GM04504 (cell line): Measurements from ENCODE around the gene PRKN.
A peak's percentile ranks its signal among the peaks of the same experiment; 100 is the strongest.

Experiments used
- DNase-seq: peaks from one replicate; pipeline ENCODE4 v3.0.0-alpha.2; 2012; ENCODE audit warnings: low read depth

The PRKN gene

GRCh38 chr6:161654209-161654608, 1073.4 kb downstream of the PRKN start:
- no peak for DNase-seq

- no peak for DNase-seq
Measured at GRCh38 chr6:161651949-161652348, 1075.6 kb downstream of the PRKN start.

GRCh38 chr6:161649841-161650240, 1077.7 kb downstream of the PRKN start:
- no peak for DNase-seq

- DNase-seq: no peak
Measured at GRCh38 chr6:161649068-161649467, 1078.5 kb downstream of the PRKN start.

- DNase-seq: no peak
Measured at GRCh38 chr6:161647234-161647633, 1080.3 kb downstream of the PRKN start.

GRCh38 chr6:161644521-161644920, 1083.0 kb downstream of the PRKN start:
- no peak for DNase-seq

- DNase-seq: no peak
Measured at GRCh38 chr6:161641175-161641574, 1086.4 kb downstream of the PRKN start.

- no peak for DNase-seq
Measured at GRCh38 chr6:161639772-161640171, 1087.8 kb downstream of the PRKN start.

GRCh38 chr6:161637658-161638057, 1089.9 kb downstream of the PRKN start:
- DNase-seq: no peak

- no peak for DNase-seq
Measured at GRCh38 chr6:161636882-161637430, 1090.6 kb downstream of the PRKN start.

GRCh38 chr6:161635975-161636374, 1091.6 kb downstream of the PRKN start:
- no peak for DNase-seq

- no peak for DNase-seq
Measured at GRCh38 chr6:161634916-161635315, 1092.7 kb downstream of the PRKN start.

- peak; percentile 80 for DNase-seq
Measured at GRCh38 chr6:161631676-161632194, 1095.8 kb downstream of the PRKN start.

- peak; percentile 12 for DNase-seq
Measured at GRCh38 chr6:161630674-161631073, 1096.9 kb downstream of the PRKN start.

- no peak for DNase-seq
Measured at GRCh38 chr6:161626132-161626676, 1101.4 kb downstream of the PRKN start.

GRCh38 chr6:161624111-161624510, 1103.5 kb downstream of the PRKN start:
- no peak for DNase-seq

GRCh38 chr6:161622779-161623178, 1104.8 kb downstream of the PRKN start:
- DNase-seq: no peak

GRCh38 chr6:161618831-161619454, 1108.6 kb downstream of the PRKN start:
- peak; percentile 58 for DNase-seq

- no peak for DNase-seq
Measured at GRCh38 chr6:161613711-161614110, 1113.9 kb downstream of the PRKN start.

- no peak for DNase-seq
Measured at GRCh38 chr6:161608771-161609170, 1118.8 kb downstream of the PRKN start.

GRCh38 chr6:161607696-161608297, 1119.8 kb downstream of the PRKN start:
- DNase-seq: no peak

- no peak for DNase-seq
Measured at GRCh38 chr6:161602359-161602758, 1125.2 kb downstream of the PRKN start.

GRCh38 chr6:161598896-161599295, 1128.7 kb downstream of the PRKN start:
- DNase-seq: no peak
